Neural crest cell (in vitro differentiated cells): ENCODE measurements around the gene FMO4. TPM values are rescaled to one million over a fixed set of nuclear protein-coding genes. Genes with fewer than 3 reads are reported as not detected.
"Not testable (repeated sequence)": the region's sequence is repeated elsewhere in the genome, so short reads cannot be mapped to it uniquely, and the experiment has no call there.

Source experiments
- DNase-seq: peaks from one replicate; pipeline ENCODE4 v3.0.0; 2021; ENCODE audit warnings: low read depth, mixed read lengths, low spot score
- H3K27ac Mint-ChIP-seq: one replicate; pipeline ENCODE4 v1.8.0; 2021; ENCODE audit warnings: mild to moderate bottlenecking, mixed read lengths; ENCODE audit not compliant: unreplicated experiment
- H3K27me3 Mint-ChIP-seq: 2 replicates; pipeline ENCODE4 v1.8.0; 2021; ENCODE audit warnings: low read depth, mild to moderate bottlenecking, mixed read lengths
- H3K36me3 Mint-ChIP-seq: 2 replicates; pipeline ENCODE4 v1.8.0; 2021; ENCODE audit warnings: low read depth, mild to moderate bottlenecking, mixed read lengths
- H3K4me1 Mint-ChIP-seq: 2 replicates; pipeline ENCODE4 v1.8.0; 2021; ENCODE audit warnings: mixed read lengths
- H3K4me3 Mint-ChIP-seq: one replicate; pipeline ENCODE4 v1.8.0; 2021; ENCODE audit warnings: mild to moderate bottlenecking, mixed read lengths
- H3K9me3 Mint-ChIP-seq: 2 replicates; pipeline ENCODE4 v1.8.0; 2021; ENCODE audit warnings: mixed read lengths
- total RNA-seq: library from RNA; stranded (reverse); gene quantifications from 2 replicates; pipeline ENCODE4 v1.2.1, GENCODE V29; 2021
- TF ChIP-seq, protein P1 (sequence below): fragments of 200-600 bp; sonication (generic); conservative IDR thresholded peaks from 2 replicates; pipeline ENCODE4 v1.5.0; 2021; ENCODE audit warnings: antibody characterized with exemption, mild to moderate bottlenecking

The FMO4 gene
- total RNA-seq, 1 donor from 2014 or later: 0.77 TPM

DNA sequence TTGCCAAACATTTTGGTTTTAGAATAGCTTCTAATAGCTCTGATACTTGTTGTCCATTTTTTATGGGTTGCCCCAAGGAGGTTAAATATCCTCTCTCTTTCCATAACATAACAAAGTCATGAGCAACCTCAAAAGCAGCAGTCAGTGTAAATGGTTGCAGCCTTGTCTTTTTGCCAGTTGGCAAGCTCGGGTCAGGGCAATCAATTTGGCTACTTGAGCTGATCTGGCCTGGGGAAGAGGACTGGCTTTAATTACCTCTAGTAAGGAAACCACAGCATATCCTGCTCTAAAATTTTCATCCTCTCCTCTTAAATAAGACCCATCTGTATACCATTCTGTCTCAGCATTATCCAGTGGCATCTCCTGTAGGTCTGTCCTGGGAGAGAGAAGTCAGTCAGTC, 21.2 kb upstream of the FMO4 start:
- TF ChIP-seq, protein P1, sequence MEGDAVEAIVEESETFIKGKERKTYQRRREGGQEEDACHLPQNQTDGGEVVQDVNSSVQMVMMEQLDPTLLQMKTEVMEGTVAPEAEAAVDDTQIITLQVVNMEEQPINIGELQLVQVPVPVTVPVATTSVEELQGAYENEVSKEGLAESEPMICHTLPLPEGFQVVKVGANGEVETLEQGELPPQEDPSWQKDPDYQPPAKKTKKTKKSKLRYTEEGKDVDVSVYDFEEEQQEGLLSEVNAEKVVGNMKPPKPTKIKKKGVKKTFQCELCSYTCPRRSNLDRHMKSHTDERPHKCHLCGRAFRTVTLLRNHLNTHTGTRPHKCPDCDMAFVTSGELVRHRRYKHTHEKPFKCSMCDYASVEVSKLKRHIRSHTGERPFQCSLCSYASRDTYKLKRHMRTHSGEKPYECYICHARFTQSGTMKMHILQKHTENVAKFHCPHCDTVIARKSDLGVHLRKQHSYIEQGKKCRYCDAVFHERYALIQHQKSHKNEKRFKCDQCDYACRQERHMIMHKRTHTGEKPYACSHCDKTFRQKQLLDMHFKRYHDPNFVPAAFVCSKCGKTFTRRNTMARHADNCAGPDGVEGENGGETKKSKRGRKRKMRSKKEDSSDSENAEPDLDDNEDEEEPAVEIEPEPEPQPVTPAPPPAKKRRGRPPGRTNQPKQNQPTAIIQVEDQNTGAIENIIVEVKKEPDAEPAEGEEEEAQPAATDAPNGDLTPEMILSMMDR: no peak
- Mint-ChIP-seq H3K4me3 (no peak overlapping the region), H3K27me3 (no peaks in the 10 kb centered on the region), H3K36me3 (no peaks in the 10 kb centered on the region), H3K9me3 (no peaks in the 10 kb centered on the region), H3K27ac (no peak overlapping the region), H3K4me1 (no peaks in the 10 kb centered on the region)
- no peak for DNase-seq

DNA sequence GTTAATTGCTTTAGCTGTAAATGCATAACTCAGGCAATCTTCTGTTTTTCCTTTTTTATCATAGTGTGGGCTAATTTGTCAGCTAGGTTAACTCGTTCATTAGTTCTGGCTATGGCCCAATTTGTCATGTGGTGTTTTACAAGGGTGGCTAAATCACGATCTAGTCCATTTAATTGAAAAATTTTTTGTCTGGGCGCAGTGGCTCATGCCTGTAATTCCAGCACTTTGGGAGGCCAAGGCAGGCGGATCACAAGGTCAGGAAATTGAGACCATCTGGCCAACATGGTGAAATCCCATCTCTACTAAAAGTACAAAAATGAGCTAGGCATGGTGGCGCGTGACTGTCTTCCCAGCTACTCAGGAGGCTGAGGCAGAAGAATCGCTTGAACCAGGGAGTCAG, 18.6 kb upstream of the FMO4 start:
- H3K4me1 Mint-ChIP-seq, H3K9me3 Mint-ChIP-seq, H3K27ac Mint-ChIP-seq, H3K4me3 Mint-ChIP-seq, H3K27me3 Mint-ChIP-seq, DNase-seq, H3K36me3 Mint-ChIP-seq: not testable (repeated sequence)

DNA sequence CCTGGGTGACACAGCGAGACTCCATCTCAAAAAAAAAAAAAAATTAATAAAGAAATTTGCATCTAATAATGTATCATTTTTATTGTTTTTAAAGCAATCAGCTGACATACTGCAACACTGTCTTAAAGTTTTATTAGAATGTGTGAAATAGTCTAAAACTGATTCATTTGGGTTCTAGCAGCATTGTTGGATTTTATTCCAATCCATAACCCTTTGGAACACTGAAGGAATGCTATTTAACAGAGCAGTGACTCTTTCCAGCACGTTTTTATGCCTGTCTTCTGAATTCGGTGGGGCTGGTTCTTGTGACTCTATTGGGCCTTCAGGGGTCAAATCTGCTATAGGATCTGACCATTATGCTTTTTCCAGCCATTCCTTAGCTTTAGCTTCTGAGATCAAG, 18.2 kb upstream of the FMO4 start:
- H3K27ac Mint-ChIP-seq: no peak overlapping the region
- TF ChIP-seq, protein P1: no peak
- H3K9me3 Mint-ChIP-seq: peaks cover 7% of the 10 kb centered on the region
- DNase-seq: no peak
- no peak overlapping the region for H3K4me3 Mint-ChIP-seq
- H3K27me3 Mint-ChIP-seq: no peaks in the 10 kb centered on the region
- peaks cover 6% of the 10 kb centered on the region for H3K36me3 Mint-ChIP-seq
- H3K4me1 Mint-ChIP-seq: no peaks in the 10 kb centered on the region

DNA sequence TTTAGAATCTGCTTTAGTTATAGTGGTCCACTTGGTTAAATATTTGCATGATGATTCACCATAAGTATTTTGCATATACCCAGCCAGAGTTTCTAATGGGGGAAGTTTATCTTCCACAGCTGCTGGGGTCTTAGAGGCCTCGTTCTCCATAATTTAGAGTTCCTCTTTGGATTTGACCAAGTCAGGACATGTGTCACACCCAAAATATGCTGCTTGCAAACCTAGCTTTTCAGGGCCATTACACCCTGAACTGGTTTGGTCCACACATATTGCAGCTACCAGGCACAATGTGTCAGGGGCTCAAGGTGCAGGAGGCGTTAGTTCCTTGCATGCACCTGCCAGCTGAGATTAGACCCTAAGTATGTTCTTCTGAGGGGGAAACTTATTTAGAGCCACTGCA, 17.1 kb upstream of the FMO4 start:
- Mint-ChIP-seq H3K9me3 (peaks cover 7% of the 10 kb centered on the region), H3K36me3 (peaks cover 6% of the 10 kb centered on the region), H3K27me3 (no peaks in the 10 kb centered on the region), H3K27ac (no peak overlapping the region), H3K4me1 (no peaks in the 10 kb centered on the region), H3K4me3 (no peak overlapping the region)
- TF ChIP-seq, protein P1: no peak
- DNase-seq: no peak

DNA sequence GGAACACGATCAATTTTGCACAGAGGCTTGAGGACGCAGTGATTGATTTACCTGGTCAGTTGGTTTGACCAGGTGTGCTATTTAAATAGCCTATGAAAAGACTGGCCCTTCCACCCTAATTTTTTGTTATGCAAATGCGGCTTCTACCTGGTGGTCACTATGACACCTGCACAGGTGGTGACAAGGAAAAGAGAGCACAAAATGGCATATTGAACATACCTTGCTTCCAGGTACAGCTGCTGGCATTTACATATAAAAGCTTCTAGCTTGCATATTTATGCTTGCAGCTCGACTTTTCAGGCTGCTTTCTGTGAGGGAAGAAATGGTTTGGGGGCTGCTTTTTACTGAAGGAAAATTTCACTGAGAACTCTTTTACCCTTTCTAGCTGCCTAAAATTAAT, 15.3 kb upstream of the FMO4 start:
- no peak for DNase-seq
- Mint-ChIP-seq H3K9me3 (peaks cover 12% of the 10 kb centered on the region), H3K36me3 (peaks cover 6% of the 10 kb centered on the region), H3K4me3 (no peak overlapping the region), H3K27ac (no peak overlapping the region), H3K27me3 (peaks cover 2% of the 10 kb centered on the region), H3K4me1 (no peaks in the 10 kb centered on the region)
- TF ChIP-seq, protein P1: no peak

DNA sequence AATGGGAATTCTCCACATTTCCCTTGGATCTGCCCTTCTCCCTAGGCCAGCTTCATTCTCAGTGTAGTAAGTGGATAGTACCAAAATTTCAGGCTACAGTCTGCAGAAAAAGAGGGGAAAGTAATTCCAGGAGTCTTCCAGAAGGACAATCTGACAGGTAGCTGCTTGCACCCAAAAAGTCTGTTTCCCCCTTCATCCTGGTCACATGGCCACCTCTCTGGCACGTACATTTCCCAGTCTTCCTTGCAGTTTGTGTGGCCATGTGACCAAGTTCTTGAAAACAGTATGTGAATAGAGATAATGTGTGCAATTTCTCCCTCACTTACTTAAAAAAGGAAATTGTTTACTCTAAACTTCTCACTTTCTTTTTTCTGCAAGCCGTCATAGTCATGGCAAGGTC, 14.6 kb upstream of the FMO4 start:
- Mint-ChIP-seq H3K9me3 (peaks cover 12% of the 10 kb centered on the region), H3K27ac (no peak overlapping the region), H3K4me1 (no peaks in the 10 kb centered on the region), H3K36me3 (peaks cover 6% of the 10 kb centered on the region), H3K4me3 (no peak overlapping the region), H3K27me3 (peaks cover 2% of the 10 kb centered on the region)
- TF ChIP-seq, protein P1: no peak
- DNase-seq: no peak
